ENCODE data around the gene DMRTC1.
"Not testable (repeated sequence)": the region's sequence is repeated elsewhere in the genome, so short reads cannot be mapped to it uniquely, and the experiment has no call there.

DNA sequence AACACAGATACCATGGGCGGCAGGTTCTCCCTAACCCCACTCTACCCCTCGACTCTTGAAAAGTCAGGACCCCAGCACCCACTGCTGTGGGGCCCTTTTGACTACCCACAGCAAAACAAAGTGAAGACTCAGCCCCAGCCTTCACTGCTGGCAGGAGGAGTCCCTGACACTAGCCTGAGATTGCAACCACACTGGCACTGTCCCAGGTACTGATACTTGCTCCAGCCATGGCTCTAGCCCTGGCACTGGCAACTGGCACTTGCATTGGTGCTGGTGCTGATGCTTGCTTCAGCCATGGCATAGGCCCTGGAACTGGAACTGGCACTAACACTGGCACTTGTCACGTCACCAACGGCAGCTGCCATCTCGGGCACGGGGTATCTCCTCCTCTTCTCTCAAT, 1.4 kb downstream of the DMRTC1 start:
- not testable (repeated sequence) for TF ChIP-seq POLR2A (IDR thresholded peaks at IDR 0.05; ENCODE audit: low read depth, low read length); POLR2AphosphoS5 (IDR thresholded peaks at IDR 0.05; ENCODE audit: low read depth, low read length); TAF1 (IDR thresholded peaks at IDR 0.05; ENCODE audit: low read depth, low read length); SPI1 (IDR thresholded peaks at IDR 0.05; ENCODE audit: low read depth, low read length); POU2F2 (IDR thresholded peaks at IDR 0.05; ENCODE audit: low read depth, low read length); PAX5 (IDR thresholded peaks at IDR 0.05; ENCODE audit: insufficient read depth, low read length, severe bottlenecking)
